ENCODE results near the gene TLL2. TPM values are rescaled to one million over a fixed set of nuclear protein-coding genes. Genes with fewer than 3 reads are reported as not detected.

TLL2 gene
- total RNA-seq, 2 donors from 2014 or later, result not detected

DNA sequence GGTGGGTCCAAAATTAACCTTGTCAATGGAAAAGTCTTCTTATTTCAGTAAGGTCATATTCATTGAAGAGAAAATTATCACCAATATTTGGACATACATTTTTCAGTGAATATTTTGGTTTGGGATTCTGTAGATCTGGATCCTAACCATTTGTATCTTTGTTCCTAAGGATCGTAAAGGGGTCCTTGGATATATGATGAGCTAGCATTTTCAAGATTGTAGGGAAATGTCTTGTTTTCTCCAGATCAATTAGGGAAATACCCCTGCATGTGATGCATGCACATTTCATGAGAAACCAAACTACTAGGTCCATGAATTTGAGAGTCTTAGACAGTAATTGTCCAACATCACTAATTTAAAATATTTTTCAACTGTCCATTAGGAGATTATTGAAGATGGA is 191.5 kb downstream of the TLL2 start:
- no peak for ATAC-seq (ENCODE audit: insufficient number of reproducible peaks, low FRiP score, low read depth)
- H3K4me1 ChIP-seq (ENCODE audit: control insufficient read depth in 1 of 2, low read depth in 2 of 2), result no peaks in the 10 kb centered on the region
- no peaks in the 10 kb centered on the region for H3K9me3 ChIP-seq
- no peak overlapping the region for H3K4me3 ChIP-seq
- no peak for DNase-seq (ENCODE audit: low spot score)
- H3K27me3 ChIP-seq (replicated peaks; ENCODE audit: insufficient read depth), result no peaks in the 10 kb centered on the region
- TF ChIP-seq, protein P1, sequence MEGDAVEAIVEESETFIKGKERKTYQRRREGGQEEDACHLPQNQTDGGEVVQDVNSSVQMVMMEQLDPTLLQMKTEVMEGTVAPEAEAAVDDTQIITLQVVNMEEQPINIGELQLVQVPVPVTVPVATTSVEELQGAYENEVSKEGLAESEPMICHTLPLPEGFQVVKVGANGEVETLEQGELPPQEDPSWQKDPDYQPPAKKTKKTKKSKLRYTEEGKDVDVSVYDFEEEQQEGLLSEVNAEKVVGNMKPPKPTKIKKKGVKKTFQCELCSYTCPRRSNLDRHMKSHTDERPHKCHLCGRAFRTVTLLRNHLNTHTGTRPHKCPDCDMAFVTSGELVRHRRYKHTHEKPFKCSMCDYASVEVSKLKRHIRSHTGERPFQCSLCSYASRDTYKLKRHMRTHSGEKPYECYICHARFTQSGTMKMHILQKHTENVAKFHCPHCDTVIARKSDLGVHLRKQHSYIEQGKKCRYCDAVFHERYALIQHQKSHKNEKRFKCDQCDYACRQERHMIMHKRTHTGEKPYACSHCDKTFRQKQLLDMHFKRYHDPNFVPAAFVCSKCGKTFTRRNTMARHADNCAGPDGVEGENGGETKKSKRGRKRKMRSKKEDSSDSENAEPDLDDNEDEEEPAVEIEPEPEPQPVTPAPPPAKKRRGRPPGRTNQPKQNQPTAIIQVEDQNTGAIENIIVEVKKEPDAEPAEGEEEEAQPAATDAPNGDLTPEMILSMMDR (IDR thresholded peaks at IDR 0.05), result no peak
- H3K36me3 ChIP-seq, result no peaks in the 10 kb centered on the region
- H3K27ac ChIP-seq, result no peak overlapping the region

DNA sequence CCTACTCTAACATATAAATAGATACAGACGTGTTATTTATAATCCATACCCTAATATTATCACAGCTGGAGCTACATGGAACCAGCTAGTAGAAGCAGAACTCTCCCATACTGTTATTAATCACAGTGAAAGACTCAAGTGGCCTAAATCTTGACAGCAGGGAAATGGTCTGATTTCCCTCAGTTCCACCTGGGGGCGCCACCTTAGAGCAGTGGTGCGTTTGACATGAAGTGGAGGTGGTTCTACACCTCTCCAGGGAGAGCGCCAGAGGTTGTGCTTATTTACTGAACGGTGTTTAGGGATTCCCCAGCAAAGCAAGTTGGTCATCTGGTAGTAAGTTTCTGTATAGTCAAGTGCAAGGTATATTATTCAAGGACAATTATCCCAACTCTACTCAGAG is 191.9 kb downstream of the TLL2 start:
- H3K27me3 ChIP-seq (replicated peaks; ENCODE audit: insufficient read depth), result no peaks in the 10 kb centered on the region
- no peaks in the 10 kb centered on the region for H3K9me3 ChIP-seq
- no peak for ATAC-seq (ENCODE audit: insufficient number of reproducible peaks, low FRiP score, low read depth)
- TF ChIP-seq, protein P1 (IDR thresholded peaks at IDR 0.05), result no peak
- no peak overlapping the region for H3K4me3 ChIP-seq
- no peaks in the 10 kb centered on the region for H3K4me1 ChIP-seq (ENCODE audit: control insufficient read depth in 1 of 2, low read depth in 2 of 2)
- H3K27ac ChIP-seq, result no peak overlapping the region
- DNase-seq (ENCODE audit: low spot score), result no peak
- no peaks in the 10 kb centered on the region for H3K36me3 ChIP-seq

DNA sequence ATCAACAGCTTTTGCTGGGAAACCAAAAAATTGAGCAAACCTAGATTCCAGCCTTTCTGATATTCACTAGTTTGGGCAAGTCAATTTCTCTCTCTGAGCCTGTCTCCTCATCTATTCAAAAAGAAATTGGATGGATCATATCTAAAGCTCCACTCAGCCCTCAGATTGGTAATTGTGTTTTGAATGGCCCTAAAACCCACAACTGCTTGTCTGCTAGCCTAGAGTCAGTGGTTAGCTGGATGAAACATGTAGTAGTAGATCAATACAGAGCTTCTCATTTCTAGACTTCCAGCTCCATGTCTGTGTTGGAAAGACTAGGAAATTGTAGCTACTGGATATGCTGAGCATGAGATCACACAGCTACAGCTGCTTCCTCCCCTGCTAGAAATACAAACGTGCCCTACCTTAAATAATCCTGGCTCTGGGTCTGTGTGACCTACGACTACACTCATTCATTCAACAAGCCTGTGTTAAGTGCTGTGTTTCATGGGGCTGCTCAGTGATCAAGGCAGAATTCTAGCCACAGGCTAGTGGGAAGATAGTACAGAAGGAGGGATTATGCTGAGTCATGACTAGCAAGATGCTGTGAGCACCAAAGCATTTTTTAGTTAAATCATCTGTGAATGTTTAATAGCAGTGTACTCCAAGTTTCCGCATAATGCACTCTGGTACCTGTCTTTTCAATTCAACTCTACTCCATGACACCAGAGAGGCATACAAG is 193.8 kb downstream of the TLL2 start:
- Histone ChIP-seq H3K36me3 (no peaks in the 10 kb centered on the region), H3K4me3 (no peak overlapping the region), H3K27ac (no peak overlapping the region), H3K9me3 (no peaks in the 10 kb centered on the region), H3K27me3 (replicated peaks; ENCODE audit: insufficient read depth) (no peaks in the 10 kb centered on the region), H3K4me1 (ENCODE audit: control insufficient read depth in 1 of 2, low read depth in 2 of 2) (no peaks in the 10 kb centered on the region)
- TF ChIP-seq, protein P1 (IDR thresholded peaks at IDR 0.05), result no peak
- no peak for ATAC-seq (ENCODE audit: insufficient number of reproducible peaks, low FRiP score, low read depth)
- no peak for DNase-seq (ENCODE audit: low spot score)

DNA sequence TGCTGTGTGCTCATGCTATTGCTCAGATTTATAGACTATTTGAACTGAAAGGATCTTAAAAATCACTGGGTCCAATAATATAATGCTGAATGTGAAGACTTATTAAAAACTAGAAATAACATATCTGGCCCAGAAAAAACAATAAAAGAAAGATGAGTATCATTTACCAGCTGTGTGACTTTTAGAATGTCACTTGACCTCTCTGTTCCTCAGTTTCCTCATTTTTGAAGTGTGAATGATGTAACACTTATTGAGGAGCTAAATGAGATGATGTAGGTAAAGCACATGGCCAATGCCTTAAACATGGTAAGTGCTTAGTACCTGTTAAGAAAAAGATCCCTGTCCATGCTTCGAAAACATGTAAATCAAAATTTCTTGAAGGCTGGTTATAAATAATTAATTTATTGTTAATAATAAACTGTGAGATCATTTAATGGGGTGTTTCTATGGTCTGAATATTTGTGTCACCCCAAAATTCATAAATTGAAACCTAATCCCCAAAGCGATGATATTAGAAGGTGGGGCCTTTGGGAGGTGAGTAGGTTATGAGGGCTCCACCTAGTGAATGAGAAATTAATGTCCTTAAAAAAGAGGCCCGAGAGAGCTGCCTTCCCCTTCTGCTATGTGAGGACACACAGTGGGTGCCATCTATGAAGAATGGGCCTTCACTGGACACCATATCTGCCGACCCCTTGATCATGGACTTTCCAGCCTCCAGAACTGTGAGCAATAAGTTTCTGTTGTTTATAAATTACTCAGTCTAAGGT is 196.5 kb downstream of the TLL2 start:
- Histone ChIP-seq H3K36me3 (no peaks in the 10 kb centered on the region), H3K4me3 (no peak overlapping the region), H3K27me3 (replicated peaks; ENCODE audit: insufficient read depth) (no peaks in the 10 kb centered on the region), H3K27ac (no peak overlapping the region), H3K4me1 (ENCODE audit: control insufficient read depth in 1 of 2, low read depth in 2 of 2) (no peaks in the 10 kb centered on the region), H3K9me3 (no peaks in the 10 kb centered on the region)
- DNase-seq (ENCODE audit: low spot score), result no peak
- TF ChIP-seq, protein P1 (IDR thresholded peaks at IDR 0.05), result no peak
- no peak for ATAC-seq (ENCODE audit: insufficient number of reproducible peaks, low FRiP score, low read depth)

Other genes starting within 250 kb of the TLL2 start
- 1 to 10 TPM; 1.3 to 6.9 TPM for gene BLNK, start 242.4 kb downstream of the TLL2 start, total RNA-seq
- not detected for gene DNTT, start 209.5 kb downstream of the TLL2 start, total RNA-seq
- gene OPALIN, start 154.9 kb downstream of the TLL2 start, total RNA-seq, result not detected
- 100 to 1,000 TPM in 1 of 2 donors, 10 to 100 TPM in 1; 68.9 to 125 TPM for gene TM9SF3, start 73.1 kb upstream of the TLL2 start, total RNA-seq
- gene PIK3AP1, start 206.6 kb upstream of the TLL2 start, total RNA-seq, result 10 to 100 TPM; 20.2 to 23.6 TPM